ENCODE measurements around the gene KLRC1.
"Not testable (repeated sequence)": the region's sequence is repeated elsewhere in the genome, so short reads cannot be mapped to it uniquely, and the experiment has no call there.

KLRC1 gene

DNA sequence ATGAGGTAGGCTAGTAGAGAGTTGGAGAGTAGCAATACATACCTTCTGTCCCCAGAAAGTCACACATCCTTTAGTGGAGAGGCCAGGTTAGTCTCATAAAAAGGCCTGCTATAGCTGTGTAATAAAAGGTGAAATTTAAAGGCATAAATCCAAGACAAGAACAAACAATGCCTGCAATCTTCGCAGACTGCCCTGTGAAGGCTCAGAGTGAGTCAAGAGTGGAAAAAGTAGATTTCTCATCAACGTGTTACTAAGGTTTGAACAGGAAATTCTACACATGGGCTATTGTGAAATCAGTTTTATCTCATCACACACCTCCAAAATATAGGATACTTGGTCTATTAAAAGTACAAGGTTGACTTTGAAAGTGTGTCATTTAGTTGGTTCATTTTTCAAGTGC, at the start of gene KLRC1:
Gene KLRC1, minus strand, starts transcription at position 222 of the 400 bp plus-strand sequence. CDS start 2,221 bp downstream, outside the sequence.
- DNase-seq (ENCODE audit: low read depth in 2 of 2), result no peak

DNA sequence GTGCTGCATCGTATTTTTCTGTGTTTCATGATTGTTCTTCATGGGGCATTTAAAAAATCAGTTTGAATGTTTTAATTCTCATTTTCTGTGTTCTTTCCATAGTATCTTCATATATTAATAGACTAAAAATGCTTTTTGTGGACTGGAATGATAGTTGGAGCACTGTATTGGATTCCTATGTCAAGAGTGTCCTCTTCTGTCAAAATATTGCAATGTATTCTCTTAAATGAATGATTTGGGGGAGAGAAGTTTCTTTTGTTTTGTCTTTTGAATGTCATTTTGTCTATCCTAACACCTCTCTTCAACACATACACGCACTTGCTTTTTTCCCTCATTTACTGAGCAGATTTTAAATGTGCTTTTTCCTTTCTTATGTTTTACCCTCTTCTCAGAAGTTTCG, 47.9 kb upstream of the KLRC1 start:
- DNase-seq (ENCODE audit: low read depth in 2 of 2), result no peak

DNA sequence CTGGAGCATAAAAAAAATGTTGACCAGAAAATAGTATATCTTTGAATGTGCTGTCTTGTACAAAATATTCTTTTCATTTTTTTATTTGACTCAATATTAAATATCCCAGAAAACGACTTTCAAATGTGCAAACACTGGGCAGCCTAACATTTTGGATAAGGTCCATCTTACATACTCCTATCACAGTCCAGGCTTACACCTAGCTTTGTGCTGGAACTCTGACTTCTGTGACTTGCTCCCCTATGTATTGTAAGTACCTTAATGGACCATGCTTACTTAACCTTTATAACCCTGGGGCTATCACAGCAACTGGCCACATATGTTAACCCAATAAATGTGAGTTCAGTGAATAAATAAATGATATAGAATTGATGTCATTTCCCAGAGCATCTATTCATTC, 44.9 kb upstream of the KLRC1 start:
- DNase-seq (ENCODE audit: low read depth in 2 of 2), result no peak

DNA sequence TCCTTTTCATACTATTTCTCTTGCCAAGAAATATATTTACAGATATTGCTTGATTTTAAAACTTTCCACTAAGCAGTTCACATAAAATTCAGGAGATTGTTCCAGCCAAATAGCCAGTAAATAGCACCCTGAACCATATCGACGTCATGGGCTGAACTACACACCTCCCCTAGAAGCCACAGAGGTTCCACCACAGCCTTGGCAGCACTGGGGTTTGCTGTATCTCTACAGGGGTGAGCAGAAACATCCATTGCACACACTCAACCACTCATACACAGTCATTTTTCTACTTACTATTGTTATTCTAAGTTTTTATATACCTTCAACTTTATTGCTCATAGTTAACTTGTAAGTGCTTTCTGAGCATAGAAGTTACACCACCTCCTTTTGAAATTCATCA, 44.4 kb upstream of the KLRC1 start:
- peak; percentile 55 to 62 for DNase-seq (ENCODE audit: low read depth in 2 of 2)

DNA sequence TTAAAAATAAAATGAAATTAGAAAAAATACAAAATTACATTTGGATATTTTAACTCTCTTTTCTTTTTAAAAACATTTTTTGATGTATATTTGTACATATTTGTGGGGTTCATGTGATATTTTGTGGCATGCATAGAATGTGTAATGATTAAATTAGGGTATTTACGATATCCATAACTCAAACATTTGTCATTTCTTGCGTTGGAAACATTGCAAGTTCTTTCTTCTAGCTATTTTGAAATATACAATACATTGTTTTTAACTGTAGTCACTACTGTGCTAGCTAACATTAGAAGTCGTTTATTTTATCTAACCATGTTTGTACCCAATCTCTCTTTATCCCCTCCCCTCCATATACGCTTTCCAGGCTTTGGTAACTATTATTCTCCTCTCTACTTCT, 38.6 kb upstream of the KLRC1 start:
- DNase-seq (ENCODE audit: low read depth in 2 of 2), result no peak

DNA sequence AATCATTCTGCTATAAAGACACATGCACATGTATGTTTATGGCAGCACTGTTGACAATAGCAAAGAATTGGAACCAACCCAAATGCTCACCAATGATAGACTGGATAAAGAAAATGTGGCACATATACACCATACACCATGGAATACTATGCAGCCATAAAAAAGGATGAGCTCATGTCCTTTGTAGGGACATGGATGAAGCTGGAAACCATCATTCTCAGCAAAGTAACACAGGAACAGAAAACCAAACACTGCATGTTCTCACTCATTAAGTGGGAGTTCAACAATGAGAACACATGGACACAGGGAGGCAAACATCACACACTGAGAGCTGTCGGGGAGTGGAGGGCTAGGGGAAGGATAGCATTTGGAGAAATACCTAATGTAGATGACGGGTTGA, 34.2 kb upstream of the KLRC1 start:
- not testable (repeated sequence) for DNase-seq (ENCODE audit: low read depth in 2 of 2)

DNA sequence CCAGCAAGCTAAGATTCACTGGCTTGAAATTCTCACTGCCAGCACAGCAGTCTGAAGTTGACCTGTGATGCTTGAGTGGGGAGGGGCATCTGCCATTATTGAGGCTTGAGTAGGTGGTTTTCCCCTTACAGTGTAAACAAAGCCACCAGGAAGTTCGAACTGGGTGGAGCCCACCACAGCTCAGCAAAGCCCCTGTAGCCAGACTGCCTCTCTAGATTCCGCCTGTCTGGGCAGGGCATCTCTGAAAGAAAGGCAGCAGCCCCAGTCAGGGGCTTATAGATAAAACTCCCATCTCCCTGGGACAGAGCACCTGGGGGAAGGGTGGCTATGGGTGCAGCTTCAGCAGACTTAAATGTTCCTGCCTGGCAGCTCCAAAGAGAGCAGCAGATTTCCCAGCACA, 28.7 kb upstream of the KLRC1 start:
- not testable (repeated sequence) for DNase-seq (ENCODE audit: low read depth in 2 of 2)

DNA sequence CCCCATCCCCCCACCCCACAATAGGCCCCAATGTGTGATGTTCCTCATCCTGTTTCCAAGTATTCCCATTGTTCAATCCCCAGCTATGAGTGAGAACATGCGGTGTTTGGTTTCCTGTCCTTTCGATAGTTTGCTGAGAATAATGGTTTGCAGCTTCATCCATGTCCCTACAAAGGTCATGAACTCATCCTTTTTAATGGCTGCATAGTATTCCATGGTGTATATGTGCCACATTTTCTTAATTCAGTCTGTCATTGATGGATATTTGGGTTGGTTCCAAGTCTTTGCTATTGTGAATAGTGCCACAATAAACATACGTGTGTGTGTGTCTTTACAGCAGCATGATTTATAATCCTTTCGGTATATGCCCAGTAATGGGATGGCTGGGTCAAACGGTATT, 19.6 kb upstream of the KLRC1 start:
- DNase-seq (ENCODE audit: low read depth in 2 of 2), result not testable (repeated sequence)

DNA sequence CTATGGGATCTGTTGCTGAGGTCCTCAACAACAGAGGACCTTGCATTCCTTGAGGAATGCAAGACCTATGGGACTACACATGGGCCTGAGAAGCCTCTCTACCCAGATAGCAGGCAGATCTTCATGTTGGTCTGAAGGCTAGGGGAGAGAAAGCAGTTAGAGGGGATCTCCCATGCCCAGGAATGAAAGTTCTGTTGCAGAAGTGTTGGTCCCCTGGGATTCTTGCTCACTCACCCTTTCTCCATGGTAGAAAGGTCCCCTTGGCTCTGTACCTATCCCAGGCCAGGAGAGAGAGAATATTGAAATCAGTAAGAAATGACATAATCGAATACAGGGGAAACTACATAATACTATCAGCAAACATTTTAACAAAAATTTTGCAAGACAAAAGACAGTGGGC, 16.5 kb upstream of the KLRC1 start:
- no peak for DNase-seq (ENCODE audit: low read depth in 2 of 2)

DNA sequence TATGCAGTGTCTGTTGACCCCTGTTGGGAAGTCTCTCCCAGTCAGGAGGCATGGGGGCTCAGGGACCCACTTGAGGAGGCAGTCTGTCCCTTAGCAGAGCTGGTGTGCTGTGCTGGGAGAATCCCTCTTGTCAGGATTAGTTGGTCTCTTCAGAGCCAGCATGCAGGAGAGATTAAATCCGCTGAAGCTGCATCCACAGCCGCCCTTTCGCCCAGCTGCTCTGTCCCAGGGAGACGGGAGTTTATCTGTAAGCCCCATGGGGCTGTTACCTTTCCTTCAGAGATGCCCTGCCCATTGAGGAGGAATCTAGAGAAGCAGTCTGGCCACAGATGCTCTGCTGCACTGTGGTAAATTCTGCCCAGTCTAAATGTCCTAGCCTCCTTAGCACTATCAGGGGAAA, 13.1 kb upstream of the KLRC1 start:
- no peak for DNase-seq (ENCODE audit: low read depth in 2 of 2)

DNA sequence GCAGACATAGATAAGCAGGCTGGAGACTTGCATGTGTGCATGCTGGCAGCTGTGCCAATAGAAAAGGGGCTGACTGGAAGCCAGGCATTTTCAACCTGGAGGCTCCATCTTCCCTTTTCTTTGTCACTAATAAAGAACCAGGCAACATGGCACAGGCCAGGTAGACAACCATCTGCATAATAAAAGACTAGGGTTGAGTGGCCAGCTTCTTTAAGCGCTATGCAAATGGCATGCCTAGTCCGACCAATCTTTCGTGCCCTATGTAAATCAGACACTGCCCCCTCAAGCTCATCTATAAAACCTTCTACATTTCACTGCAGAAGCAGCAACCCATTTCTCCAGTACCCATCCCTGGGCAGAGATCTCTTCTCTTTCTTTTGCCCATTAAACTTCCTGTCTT, 4.6 kb upstream of the KLRC1 start:
- DNase-seq (ENCODE audit: low read depth in 2 of 2), result no peak

DNA sequence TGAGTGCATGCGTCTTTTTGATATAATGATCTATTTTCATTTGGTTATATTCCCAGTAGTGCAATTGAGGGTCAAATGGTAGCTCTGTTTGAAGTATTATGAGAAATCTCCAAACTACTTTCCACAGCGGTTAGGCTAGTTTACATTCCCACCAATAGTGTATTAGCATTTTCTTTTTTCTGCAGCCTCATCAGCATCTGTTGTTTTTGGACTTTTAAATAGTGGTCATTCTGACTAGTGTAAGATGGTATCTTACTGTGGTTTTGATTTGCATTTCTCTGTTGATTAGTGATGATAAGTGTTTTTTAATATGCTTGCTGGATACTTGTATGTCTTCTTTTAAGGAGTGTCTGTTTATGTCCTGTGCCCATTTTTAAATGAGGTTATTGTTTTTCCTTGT, 3.7 kb upstream of the KLRC1 start:
- no peak for DNase-seq (ENCODE audit: low read depth in 2 of 2)

DNA sequence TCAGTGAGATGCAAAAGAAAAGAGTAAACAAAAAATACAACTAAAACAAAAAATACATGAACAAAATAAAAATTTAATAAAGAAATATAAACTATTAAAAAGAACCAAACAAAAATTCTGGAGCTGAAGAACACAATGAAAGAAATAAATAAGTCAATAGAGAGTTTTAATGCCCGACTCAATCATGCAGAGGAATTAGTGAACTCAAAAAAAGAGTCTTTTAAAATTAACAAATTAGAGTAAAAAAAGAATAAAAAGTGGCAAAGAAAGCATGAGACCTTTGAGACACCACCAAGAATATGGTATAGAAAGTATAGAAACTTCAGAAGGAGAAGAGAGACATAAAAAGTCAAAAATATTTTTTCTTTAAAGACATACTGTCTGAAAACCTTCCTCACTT, 2.6 kb upstream of the KLRC1 start:
- DNase-seq (ENCODE audit: low read depth in 2 of 2), result no peak

DNA sequence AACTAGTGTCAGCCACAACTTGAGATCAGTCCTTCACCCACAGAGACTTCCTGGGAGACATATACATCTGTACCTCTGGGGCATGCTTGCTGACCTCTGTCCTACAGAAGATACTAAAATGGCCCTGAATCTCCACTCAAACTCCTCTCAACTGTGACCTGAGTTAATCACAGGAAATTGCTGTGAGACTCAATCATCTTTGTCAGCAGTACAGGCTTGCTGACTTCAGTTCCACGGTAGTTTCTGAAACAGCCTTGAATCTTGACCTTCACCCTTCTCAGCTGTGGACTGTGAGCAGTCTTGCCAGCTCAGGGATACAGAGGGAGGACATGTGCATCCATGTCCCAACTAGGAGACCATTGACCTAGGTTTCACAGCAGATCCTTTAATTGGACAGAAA, 1.4 kb upstream of the KLRC1 start:
- DNase-seq (ENCODE audit: low read depth in 2 of 2), result no peak

DNA sequence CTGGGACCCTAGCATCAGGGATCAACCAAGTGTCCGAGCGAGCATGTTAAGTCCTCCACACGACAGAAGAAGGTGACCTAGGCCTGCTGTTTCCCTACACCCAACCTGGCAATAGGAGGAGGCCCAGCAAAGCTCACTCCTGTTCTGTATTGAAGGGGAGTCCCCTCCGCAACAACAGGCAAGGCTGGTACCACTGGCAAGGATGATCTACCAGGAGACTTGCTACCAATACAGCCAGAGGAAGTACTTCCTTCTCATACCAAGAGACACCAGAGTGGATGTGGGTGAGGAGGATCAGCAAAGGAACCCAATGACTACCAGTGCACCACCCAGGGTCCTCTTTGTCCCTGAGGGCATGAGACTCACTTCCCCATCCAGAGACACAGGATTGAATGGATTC, 4.9 kb downstream of the KLRC1 start:
- DNase-seq (ENCODE audit: low read depth in 2 of 2), result no peak

DNA sequence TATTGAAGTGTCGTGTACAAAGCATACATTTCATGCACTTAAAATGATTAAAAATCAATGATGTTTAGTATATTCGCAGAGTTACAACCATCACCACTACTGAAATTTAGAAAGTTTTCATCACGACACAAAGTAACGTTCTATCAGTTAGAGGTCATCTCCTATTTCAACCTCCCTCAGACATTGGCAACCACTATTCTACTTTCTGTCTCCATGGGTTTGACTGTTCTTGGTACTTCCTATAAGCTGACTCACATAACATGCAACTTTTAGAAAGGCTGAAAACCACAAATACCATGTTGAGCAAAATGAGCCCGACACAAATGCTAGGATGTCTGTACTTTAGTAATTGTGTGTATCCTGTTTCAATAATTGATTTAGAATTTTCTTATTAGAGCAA, 7.1 kb downstream of the KLRC1 start:
- not testable (repeated sequence) for DNase-seq (ENCODE audit: low read depth in 2 of 2)

DNA sequence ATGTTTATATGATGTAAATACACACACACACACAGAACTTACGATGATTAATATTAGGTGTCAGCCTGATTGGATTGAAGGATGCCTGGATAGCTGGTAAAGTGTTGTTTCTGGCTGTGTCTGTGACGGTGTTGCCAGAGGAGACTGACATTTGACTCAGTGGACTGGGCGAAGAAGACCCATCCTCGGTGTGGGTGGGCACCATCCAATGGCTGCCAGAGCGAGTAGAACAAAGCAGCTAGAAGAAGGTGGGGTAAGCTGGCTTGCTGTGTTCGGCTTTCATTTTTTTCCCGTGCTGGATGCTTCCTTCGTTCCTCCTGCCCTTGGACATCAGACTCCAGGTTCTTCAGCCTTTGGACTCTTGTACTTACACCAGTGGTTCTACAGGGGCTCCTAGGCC, 12.0 kb downstream of the KLRC1 start:
- DNase-seq (ENCODE audit: low read depth in 2 of 2), result not testable (repeated sequence)

DNA sequence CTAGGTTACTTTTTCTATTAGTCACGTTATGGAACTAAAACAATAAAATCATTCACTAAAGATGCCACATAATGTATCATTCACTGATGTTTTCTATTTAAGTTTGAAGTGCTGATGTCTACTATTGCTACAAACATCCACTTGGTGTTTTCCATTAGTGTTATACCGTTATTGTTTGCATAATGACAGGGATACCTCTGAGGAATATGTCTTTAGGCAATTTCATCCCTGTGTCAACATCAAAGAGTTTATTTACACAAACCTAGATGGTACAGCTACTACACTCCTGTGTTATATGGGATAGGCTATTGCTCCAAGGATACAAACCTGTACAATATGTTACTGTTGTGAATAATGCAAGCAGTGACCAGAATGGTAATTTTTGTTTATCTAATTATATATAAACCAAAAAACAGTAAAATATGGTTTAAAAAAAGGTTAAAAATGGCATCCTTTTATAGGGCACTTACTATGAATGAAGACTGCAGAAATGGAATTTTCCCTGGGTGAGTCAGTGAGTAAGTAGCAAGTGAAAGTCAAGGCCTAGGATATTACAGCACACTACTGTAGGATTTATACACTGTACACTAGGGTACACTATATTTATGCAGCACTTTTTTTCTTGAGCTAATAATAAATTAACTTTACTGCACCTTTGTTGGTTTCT, 13.4 kb downstream of the KLRC1 start:
- DNase-seq (ENCODE audit: low read depth in 2 of 2), result not testable (repeated sequence)

DNA sequence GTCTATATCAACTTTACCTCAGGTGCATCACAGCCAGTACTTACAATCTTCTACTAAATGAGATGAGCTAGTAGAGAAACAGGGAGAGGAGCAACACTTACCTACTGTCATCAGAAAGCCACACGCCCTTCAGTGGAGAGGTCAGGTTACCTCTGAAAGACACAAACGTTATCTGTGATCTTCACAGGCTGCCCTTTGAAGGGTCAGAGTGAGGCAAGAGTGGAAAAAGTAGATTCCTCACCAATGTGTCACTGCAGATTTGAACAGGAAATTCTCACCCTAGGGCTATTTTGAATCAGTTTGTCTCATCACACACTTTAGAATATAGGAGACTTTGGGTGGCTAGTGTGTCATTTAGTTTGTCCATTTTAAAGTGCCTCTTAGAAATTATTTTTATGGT, 15.6 kb downstream of the KLRC1 start:
- not testable (repeated sequence) for DNase-seq (ENCODE audit: low read depth in 2 of 2)

DNA sequence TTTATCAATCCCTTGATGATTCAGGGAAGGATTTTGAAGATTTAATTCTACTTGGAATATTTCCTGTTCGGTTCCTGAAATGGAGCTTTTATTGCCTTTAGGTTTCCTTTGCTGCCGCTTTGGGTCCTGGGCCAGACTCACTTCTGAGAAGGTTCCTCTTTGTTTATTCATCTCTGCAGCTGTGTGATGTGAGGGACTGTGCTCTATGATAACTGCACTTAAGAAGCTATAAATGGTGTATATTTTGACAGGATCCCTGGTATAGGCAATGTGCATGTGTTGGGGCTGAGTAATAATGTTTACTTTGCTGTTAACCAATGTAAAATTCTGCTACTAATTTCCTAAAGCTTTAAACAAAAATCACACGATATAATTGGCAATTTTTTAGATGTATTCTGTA, 17.4 kb downstream of the KLRC1 start, which contains the start of gene KLRC2:
Gene KLRC2, minus strand, starts transcription at position 195 of the 400 bp plus-strand sequence. Its CDS starts 24 bp downstream, at position 171.
- not testable (repeated sequence) for DNase-seq (ENCODE audit: low read depth in 2 of 2)

DNA sequence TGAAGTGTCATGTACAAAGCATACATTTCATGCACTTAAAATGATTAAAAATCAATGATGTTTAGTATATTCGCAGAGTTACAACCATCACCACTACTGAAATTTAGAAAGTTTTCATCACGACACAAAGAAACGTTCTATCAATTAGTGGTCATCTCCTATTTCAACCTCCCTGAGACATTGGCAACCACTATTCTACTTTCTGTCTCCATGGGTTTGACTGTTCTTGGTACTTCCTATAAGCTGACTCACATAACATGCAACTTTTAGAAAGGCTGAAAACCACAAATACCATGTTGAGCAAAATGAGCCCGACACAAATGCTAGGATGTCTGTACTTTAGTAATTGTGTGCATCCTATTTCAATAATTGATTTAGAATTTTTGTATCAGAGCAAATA, 22.6 kb downstream of the KLRC1 start:
- not testable (repeated sequence) for DNase-seq (ENCODE audit: low read depth in 2 of 2)

DNA sequence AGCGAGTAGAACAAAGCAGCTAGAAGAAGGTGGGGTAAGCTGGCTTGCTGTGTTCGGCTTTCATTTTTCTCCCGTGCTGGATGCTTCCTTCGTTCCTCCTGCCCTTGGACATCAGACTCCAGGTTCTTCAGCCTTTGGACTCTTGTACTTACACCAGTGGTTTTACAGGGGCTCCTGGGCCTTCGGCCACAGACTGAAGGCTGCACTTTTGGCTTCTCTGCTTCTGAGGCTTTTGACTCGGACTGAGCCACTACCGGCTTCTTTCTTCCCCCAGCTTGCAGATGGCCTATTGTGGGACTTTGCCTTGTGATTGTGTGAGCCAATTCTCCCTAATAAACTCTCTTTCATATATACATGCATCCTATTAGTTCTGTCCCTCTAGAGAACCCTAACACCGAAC, 27.2 kb downstream of the KLRC1 start:
- not testable (repeated sequence) for DNase-seq (ENCODE audit: low read depth in 2 of 2)

DNA sequence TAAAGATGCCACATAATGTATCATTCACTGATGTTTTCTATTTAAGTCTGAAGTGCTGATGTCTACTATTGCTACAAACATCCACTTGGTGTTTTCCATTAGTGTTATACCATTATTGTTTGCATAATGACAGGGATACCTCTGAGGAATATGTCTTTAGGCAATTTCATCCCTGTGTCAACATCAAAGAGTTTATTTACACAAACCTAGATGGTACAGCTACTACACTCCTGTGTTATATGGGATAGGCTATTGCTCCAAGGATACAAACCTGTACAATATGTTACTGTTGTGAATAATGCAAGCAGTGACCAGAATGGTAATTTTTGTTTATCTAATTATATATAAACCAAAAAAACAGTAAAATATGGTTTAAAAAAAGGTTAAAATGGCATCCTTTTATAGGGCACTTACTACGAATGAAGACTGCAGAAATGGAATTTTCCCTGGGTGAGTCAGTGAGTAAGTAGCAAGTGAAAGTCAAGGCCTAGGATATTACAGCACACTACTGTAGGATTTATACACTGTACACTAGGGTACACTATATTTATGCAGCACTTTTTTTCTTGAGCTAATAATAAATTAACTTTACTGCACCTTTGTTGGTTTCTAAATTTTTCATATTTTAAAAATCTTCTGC, 28.8 kb downstream of the KLRC1 start:
- DNase-seq (ENCODE audit: low read depth in 2 of 2), result not testable (repeated sequence)

DNA sequence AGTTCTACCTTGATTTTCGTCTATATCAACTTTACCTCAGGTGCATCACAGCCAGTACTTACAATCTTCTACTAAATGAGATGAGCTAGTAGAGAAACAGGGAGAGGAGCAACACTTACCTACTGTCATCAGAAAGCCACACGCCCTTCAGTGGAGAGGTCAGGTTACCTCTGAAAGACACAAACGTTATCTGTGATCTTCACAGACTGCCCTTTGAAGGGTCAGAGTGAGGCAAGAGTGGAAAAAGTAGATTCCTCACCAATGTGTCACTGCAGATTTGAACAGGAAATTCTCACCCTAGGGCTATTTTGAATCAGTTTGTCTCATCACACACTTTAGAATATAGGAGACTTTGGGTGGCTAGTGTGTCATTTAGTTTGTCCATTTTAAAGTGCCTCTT, 31.0 kb downstream of the KLRC1 start:
- DNase-seq (ENCODE audit: low read depth in 2 of 2), result not testable (repeated sequence)

Measured in stimulated activated CD8-positive, alpha-beta memory T cell treated with anti-CD3 and anti-CD28 coated beads, Interleukin-2, amount 100 ng/mL, for 48 hours (primary cell).